GM12878 (cell line): Measurements from ENCODE around the gene MS4A1. TPM values are rescaled to one million over a fixed set of nuclear protein-coding genes. Genes with fewer than 3 reads are reported as not detected.
A peak's percentile ranks its signal among the peaks of the same experiment; 100 is the strongest.

ENCODE experiments used
- BCL3 ChIP-seq: IDR thresholded peaks from 2 replicates; pipeline ENCODE4 v1.6.1; 2011; ENCODE audit warnings: borderline replicate concordance, low read depth, mild to moderate bottlenecking, moderate library complexity, low read length; ENCODE audit not compliant: insufficient read depth, poor library complexity, severe bottlenecking
- BHLHE40 ChIP-seq, 2 experiments: fragments of 450-650 bp in 1 of 2; IDR thresholded peaks; 2 replicates each; pipeline ENCODE4 v1.6.1; 2011 to 2017; ENCODE audit warnings: low read depth in 2 of 2, borderline replicate concordance in 1 of 2, improper control_type of control experiment in 1 of 2, low read length in 1 of 2, mild to moderate bottlenecking in 1 of 2
- CUX1 ChIP-seq: IDR thresholded peaks from 2 replicates; pipeline ENCODE4 v1.6.1; 2012; ENCODE audit warnings: improper control_type of control experiment, low read depth, low read length; ENCODE audit not compliant: insufficient replicate concordance
- ESRRA ChIP-seq: IDR thresholded peaks from 2 replicates; pipeline ENCODE4 v1.6.1; 2012; ENCODE audit warnings: mild to moderate bottlenecking, low read length, improper control_type of control experiment
- IRF3 ChIP-seq: fragments of 450-650 bp; IDR thresholded peaks from 2 replicates; pipeline ENCODE4 v1.6.1; 2014; ENCODE audit warnings: mild to moderate bottlenecking
- JUND ChIP-seq: IDR thresholded peaks from 2 replicates; pipeline ENCODE4 v1.6.1; 2012; ENCODE audit warnings: low read depth, mild to moderate bottlenecking, low read length, improper control_type of control experiment, moderate library complexity
- KDM1A ChIP-seq: fragments of 200-600 bp; sonication (generic); IDR thresholded peaks from 2 replicates; pipeline ENCODE4 v1.6.1; 2016; ENCODE audit warnings: borderline replicate concordance
- MYB ChIP-seq: fragments of 150-350 bp; IDR thresholded peaks from 2 replicates; pipeline ENCODE4 v1.6.1; 2014; ENCODE audit warnings: mild to moderate bottlenecking, low read depth, low read length, borderline replicate concordance
- NFYB ChIP-seq: IDR thresholded peaks from 2 replicates; pipeline ENCODE4 v1.6.1; 2011; ENCODE audit warnings: low read depth, mild to moderate bottlenecking, low read length, improper control_type of control experiment, moderate library complexity; ENCODE audit not compliant: insufficient read depth
- PBX3 ChIP-seq: IDR thresholded peaks from 2 replicates; pipeline ENCODE4 v1.6.1; 2011; ENCODE audit warnings: mild to moderate bottlenecking, low read depth, low read length, moderate library complexity; ENCODE audit not compliant: insufficient replicate concordance
- SKIL ChIP-seq: fragments of 450-650 bp; IDR thresholded peaks from 2 replicates; pipeline ENCODE4 v1.6.1; 2017; ENCODE audit warnings: mild to moderate bottlenecking, low read depth, inconsistent platforms; ENCODE audit not compliant: poor library complexity, severe bottlenecking
- SMAD1 ChIP-seq: fragments of 450-650 bp; IDR thresholded peaks from 2 replicates; pipeline ENCODE4 v1.6.1; 2018; ENCODE audit warnings: mild to moderate bottlenecking, low read depth; ENCODE audit not compliant: partially characterized antibody
- USF2 ChIP-seq: IDR thresholded peaks from 2 replicates; pipeline ENCODE4 v1.6.1; 2011; ENCODE audit warnings: low read depth, low read length, improper control_type of control experiment, borderline replicate concordance
- YY1 ChIP-seq: IDR thresholded peaks from 2 replicates; pipeline ENCODE4 v1.6.1; 2011; ENCODE audit warnings: low read depth, mild to moderate bottlenecking, low read length
- ZNF274 ChIP-seq: IDR thresholded peaks from one replicate; pipeline ENCODE4 v1.8.0; 2011; ENCODE audit not compliant: insufficient read length, insufficient read depth
- ZNF384 ChIP-seq: IDR thresholded peaks from 2 replicates; pipeline ENCODE4 v1.6.1; 2012; ENCODE audit warnings: low read depth, mild to moderate bottlenecking, low read length, improper control_type of control experiment, borderline replicate concordance
- ZSCAN29 ChIP-seq: fragments of 450-650 bp; IDR thresholded peaks from 2 replicates; pipeline ENCODE4 v1.6.1; 2017; ENCODE audit warnings: mild to moderate bottlenecking, moderate library complexity
- polyA plus RNA-seq, 11 experiments: library from polyadenylated mRNA; depleted of rRNA in 4 of 11; unstranded in 6 of 11; stranded (reverse) in 5 of 11; fragments of >200 nt; fragmentation: Nextera tagmentation in 4 of 11; fragmentation: Illumina TruSeq in 1 of 11; extraction: Ambion mirVana in 4 of 11; extraction: Trizol in 1 of 11; gene quantifications; 1 replicate in 1 of 11; 2 replicates in 10 of 11; pipeline versions ENCODE4 v1.2.1 to v1.2.3, GENCODE V29; 2011 to 2016; ENCODE audit warnings: inconsistent platforms in 2 of 11, missing spikeins in 2 of 11, low read depth in 1 of 11
- total RNA-seq, 4 experiments: library from RNA; depleted of rRNA in 3 of 4; stranded (reverse); fragments of >200 nt in 3 of 4; fragmentation: Illumina TruSeq in 1 of 4; extraction: Trizol in 1 of 4; gene quantifications; 2 replicates each; pipeline versions ENCODE4 v1.2.1 to v1.2.3, GENCODE V29; 2013 to 2021

Gene MS4A1
- total and polyA plus RNA-seq, 10 of the 15 experiments (the other 5 are each of a cell fraction or from before 2014, with no cell fraction given), result 329 to 2,106 (median 687) TPM

GRCh38 chr11:60477035-60477445 lies 21.4 kb downstream of the MS4A1 start (continued):
- TF ChIP-seq SKIL (no peak), ZNF384 (no peak), SMAD1 (no peak), CUX1 (no peak), NFYB (no peak), ESRRA (no peak), BCL3 (no peak), ZNF274 (no peak), MYB (no peak), BHLHE40 (IDR thresholded peaks at IDR 0.05; ENCODE audit: borderline replicate concordance in 1 of 2, low read depth in 2 of 2, low read length in 1 of 2) (peak; percentile 44 to 76), YY1 (0 out of 2 replicates have a peak, but pooled peaks have one; percentile 27), ZSCAN29 (no peak), USF2 (no peak), JUND (no peak), KDM1A (no peak), PBX3 (peak; percentile 87), IRF3 (no peak)
